ENCODE results near the gene TAPBP.
"Not testable (repeated sequence)": the region's sequence is repeated elsewhere in the genome, so short reads cannot be mapped to it uniquely, and the experiment has no call there.

TAPBP gene

GRCh38 chr6:33295621-33296369 is 18.1 kb downstream of the TAPBP start:
- DNase-seq, result no peak

- no peak for DNase-seq
Measured at GRCh38 chr6:33294086-33294823, 19.6 kb downstream of the TAPBP start.

GRCh38 chr6:33292996-33293682 is 20.7 kb downstream of the TAPBP start:
- no peak for DNase-seq

- no peak for DNase-seq
Measured at GRCh38 chr6:33290459-33290858, 23.4 kb downstream of the TAPBP start.

GRCh38 chr6:33289784-33290315 is 24.0 kb downstream of the TAPBP start:
- DNase-seq, result no peak

GRCh38 chr6:33288921-33289783 is 24.7 kb downstream of the TAPBP start, which contains the start of the genes PFDN6 and WDR46:
Gene PFDN6, plus strand, starts transcription at chr6:33289601. Its CDS starts 256 bp downstream, at chr6:33289857.
Gene WDR46, minus strand, starts transcription at chr6:33289239. Its CDS starts 69 bp downstream, at chr6:33289170.
- DNase-seq, result peak; percentile 83

GRCh38 chr6:33288141-33288920 is 25.5 kb downstream of the TAPBP start:
- DNase-seq, result no peak

GRCh38 chr6:33286946-33287914 is 26.6 kb downstream of the TAPBP start:
- no peak for DNase-seq

- not testable (repeated sequence) for DNase-seq
Measured at GRCh38 chr6:33285214-33285613, 28.7 kb downstream of the TAPBP start.

GRCh38 chr6:33280539-33280938 is 33.3 kb downstream of the TAPBP start:
- no peak for DNase-seq

GRCh38 chr6:33279971-33280511 is 33.8 kb downstream of the TAPBP start:
- no peak for DNase-seq

GRCh38 chr6:33279257-33279695 is 34.6 kb downstream of the TAPBP start:
- DNase-seq, result no peak

GRCh38 chr6:33278810-33279209 is 35.1 kb downstream of the TAPBP start:
- no peak for DNase-seq

- DNase-seq, result no peak
Measured at GRCh38 chr6:33278392-33278741, 35.5 kb downstream of the TAPBP start.

- no peak for DNase-seq
Measured at GRCh38 chr6:33277663-33278391, 36.1 kb downstream of the TAPBP start.

- peak; percentile 81 for DNase-seq
Measured at GRCh38 chr6:33276864-33277662, 36.8 kb downstream of the TAPBP start, which contains the start of gene B3GALT4. Gene B3GALT4, plus strand, starts transcription at chr6:33277123. Its CDS starts 297 bp downstream, at chr6:33277420.

GRCh38 chr6:33276581-33276863 is 37.4 kb downstream of the TAPBP start:
- no peak for DNase-seq

All from CD4-positive, alpha-beta T cell treated with Interleukin-15 for 1 hour (primary cell).